ENCODE results near the gene UNC80.

Gene UNC80

DNA sequence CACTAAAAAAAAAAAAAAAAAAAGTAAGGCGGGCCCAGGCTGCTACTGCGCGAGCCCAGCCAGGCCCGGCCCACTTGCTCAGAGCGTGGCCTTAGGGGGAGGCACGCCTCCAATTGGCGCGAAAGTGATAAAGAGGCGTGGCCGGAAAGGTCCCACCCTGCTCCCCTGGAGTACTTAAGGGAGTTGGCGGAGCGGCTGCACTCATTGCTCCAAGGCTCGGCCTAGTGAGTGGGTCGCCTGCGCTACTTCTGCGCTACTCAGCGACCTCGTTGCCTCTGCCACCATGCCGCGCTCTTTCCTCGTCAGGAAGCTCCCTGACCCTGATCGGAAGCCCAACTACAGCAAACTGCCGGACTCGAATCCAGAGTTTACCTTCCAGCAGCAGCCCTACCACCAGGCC is 36.9 kb downstream of the UNC80 start:
- no peak for DNase-seq

DNA sequence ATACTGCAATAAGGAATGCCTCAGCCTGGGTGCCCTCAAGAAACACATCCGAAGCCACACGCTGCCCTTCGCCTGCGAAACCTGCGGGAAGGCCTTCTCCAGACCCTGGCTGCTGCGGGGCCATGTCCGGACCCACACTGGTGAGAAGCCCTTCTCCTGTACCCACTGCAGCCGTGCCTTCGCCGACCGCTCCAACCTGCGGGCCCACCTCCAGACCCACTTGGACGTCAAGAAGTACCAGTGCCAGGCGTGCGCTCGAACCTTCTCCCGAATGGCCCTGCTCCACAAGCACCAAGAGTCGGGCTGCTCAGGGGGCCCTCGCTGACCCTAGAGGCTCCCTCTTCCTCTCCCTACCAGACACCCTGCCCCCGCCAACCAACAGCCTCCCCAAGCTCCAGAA is 37.6 kb downstream of the UNC80 start:
- DNase-seq: no peak

- DNase-seq: no peak
Observed at GRCh38 chr2:209817844-209818271, 46.2 kb downstream of the UNC80 start.

GRCh38 chr2:209818939-209819338 is 47.3 kb downstream of the UNC80 start:
- DNase-seq: no peak

DNA sequence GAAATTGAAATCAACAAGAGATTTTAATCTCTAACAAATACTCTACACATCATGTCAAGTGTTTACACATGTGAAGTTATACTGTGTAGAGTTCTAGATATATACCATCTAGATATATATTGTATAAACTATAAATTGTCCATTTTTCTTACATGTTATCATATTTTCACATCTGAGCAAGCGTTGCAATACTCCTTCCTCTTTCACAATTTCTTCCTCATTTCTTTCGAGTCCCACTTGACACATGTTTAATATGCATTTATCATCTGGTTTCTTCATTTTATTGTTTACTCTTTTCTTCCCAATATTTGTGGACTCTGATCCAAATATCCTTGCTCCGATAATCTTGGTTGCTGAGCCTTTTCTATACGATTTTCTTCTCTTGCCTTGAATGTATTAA is 50.2 kb downstream of the UNC80 start:
- DNase-seq: no peak

GRCh38 chr2:209823484-209823883 is 51.9 kb downstream of the UNC80 start:
- no peak for DNase-seq

- DNase-seq: no peak
Observed at GRCh38 chr2:209824391-209824790, 52.8 kb downstream of the UNC80 start.

GRCh38 chr2:209830722-209831465 is 59.3 kb downstream of the UNC80 start:
- DNase-seq: no peak

DNA sequence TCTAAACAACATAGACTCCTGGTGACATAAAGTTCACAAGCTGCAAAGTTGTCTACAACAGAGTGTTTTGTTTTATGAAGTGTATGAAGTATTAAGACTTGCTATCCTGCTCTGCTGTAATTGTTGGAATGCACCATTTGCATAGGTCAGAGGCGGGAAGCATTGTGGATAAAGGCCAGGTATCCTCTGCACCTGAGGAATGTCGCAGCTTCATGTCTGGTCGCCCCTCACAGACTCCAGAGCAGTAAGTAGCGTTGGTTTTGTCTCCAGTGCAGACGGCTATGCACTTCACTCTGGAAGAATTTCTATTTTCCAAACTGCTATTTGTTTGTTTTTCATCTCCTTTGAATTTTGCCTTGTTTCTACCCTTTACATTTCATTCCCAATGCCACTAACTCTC is 63.1 kb downstream of the UNC80 start:
- no peak for DNase-seq

- no peak for DNase-seq
Observed at GRCh38 chr2:209840434-209840833, 68.8 kb downstream of the UNC80 start.

- DNase-seq: no peak
Observed at GRCh38 chr2:209845666-209846065, 74.0 kb downstream of the UNC80 start.

GRCh38 chr2:209864716-209865295 is 93.2 kb downstream of the UNC80 start:
- DNase-seq: no peak

DNA sequence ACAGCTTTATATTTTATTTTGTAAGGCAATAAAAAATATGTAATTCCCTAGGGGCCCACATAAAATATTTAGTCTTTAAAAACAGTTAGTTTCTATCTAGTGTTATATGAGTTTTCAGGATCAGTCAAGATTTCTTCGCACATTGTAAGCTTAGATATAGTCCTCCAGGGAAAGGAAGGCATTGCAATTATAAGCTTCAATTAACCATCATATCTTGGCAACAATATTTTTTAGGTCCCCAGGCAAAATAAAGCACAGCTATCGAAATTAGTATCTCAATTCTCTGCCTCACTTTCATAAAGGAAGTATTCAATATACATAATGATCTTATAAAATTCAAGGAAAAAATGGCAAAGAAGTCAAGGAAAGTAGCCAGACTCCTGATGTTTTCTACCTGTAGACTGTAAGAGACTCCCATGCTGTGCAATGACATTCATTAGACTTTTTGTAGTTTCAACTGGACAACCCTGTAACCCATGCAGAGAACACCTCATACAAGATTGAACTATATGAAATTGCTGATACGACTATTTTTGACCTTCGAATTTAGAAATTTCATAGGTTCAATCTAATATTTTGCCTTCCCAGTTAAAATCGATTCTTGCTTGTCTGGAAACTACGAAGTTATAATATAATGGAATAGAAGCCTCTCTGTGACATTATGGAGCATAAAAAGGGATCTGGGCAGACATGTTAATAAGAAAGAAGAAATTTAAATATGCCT is 96.8 kb downstream of the UNC80 start:
- no peak for DNase-seq

DNA sequence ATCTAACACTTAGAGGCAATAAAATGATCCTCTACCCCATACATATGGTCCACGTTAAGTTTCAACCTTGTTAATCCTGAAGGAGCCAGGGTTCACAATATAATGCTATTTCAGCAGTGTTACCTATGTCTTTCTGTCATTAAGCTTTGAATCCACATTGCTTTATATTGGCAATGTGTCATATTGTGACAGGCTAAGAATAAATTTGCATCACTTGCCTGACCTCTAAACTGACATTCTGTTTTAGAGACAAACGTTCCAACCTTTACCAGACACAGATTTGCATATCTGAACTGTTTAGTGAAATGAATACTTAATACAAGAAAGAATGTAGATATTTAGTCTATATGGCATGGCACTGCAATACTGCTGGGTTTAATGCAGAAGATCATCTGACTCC is 98.4 kb downstream of the UNC80 start:
- DNase-seq: no peak

GRCh38 chr2:209872675-209873074 is 101.0 kb downstream of the UNC80 start:
- DNase-seq: no peak

DNA sequence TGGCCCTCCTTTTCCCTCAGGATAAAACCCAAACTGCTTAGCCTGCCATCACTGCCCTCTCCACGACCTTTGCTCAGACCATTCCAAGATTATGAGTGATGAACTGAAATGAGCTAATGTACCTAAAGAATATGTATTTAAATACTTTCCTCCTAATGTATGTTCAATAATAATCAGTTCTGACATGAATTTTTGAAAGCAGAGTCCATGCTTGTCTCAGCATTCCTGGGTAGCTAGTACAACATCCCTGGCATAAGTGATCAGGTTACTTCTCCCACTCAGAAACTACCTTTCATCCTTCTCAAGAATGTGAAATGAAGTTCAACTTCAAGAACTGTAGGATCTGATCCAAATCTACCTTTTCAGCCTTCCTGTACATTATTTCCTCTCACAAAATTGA is 103.6 kb downstream of the UNC80 start:
- no peak for DNase-seq

DNA sequence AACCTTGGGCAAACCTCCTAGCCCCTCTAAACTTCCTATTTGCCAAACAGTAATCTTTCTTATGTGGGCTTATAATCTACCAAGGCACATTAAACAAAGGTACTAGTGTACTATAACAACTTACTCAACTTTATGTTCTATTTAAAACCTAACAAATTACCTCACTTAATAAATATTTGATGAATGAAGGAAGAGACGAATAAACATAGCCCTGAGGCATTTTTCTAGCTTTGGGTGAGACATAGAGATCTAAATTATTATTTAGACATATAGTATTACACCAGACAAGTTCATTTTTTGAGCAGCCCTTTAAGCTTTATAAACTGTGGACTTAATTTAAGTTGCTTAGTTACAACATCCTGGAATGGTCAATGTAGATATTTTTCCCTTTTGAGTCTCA is 104.6 kb downstream of the UNC80 start:
- DNase-seq: no peak

GRCh38 chr2:209878701-209879100 is 107.1 kb downstream of the UNC80 start:
- DNase-seq: no peak

DNA sequence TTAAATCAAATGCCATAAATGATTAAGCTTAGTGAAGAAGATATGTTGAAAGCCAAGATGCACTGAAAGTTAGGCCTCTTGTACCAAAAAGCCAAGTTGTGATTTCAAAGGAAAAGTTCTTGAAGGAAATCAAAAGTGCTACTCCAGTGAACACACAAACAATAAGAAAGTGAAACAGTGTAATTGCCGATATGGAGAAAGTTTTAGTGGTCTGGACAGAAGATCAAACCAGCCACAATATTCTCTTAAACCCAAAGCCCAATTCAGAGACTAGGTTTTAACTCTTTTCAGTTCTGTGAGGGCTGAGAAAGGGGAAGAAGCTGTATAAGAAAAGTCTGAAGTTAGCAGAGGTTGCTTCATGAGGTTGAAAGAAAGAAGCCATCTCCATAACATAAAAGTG is 129.0 kb downstream of the UNC80 start:
- no peak for DNase-seq

DNA sequence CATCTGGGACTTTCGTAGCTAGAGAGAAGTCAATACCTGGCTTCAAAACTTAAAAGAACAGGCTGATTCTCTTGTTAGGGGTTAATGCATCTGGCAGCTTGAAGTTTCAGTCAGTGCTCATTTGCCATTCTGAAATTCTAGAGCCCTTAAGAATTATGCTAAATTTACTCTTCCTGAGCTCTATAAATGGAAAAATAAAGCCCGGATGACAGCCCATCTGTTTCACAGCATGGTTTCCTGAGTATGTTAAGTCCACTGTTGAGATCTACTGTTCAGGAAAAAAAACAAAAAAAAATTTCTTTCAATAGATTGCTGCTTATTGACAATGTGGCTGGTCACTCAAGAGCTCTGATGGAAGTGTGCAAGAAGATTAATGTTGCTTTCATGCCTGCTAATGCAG is 129.5 kb downstream of the UNC80 start:
- peak in 1 of 2 experiments; percentile 24 for DNase-seq

GRCh38 chr2:209905691-209906090 is 134.1 kb downstream of the UNC80 start:
- no peak for DNase-seq

DNA sequence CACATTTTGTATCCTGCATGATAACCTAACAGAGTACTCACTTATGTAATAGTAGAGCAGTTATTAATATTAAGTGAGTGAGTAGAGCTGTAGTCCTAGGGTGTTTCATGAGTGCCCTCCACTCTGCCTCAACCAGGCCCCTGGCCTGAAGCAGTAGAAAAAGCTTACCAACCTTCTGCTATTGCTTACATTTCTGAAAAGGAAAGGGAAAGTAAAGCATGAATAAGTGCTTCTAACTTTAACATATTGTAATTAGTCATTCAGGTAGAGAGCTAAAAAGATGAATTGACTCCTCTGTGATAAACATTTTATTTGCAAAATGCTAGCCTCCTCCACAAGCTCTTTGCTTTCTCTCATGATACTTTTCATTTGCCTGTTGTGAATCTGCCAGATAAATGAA is 136.1 kb downstream of the UNC80 start:
- DNase-seq: no peak

DNA sequence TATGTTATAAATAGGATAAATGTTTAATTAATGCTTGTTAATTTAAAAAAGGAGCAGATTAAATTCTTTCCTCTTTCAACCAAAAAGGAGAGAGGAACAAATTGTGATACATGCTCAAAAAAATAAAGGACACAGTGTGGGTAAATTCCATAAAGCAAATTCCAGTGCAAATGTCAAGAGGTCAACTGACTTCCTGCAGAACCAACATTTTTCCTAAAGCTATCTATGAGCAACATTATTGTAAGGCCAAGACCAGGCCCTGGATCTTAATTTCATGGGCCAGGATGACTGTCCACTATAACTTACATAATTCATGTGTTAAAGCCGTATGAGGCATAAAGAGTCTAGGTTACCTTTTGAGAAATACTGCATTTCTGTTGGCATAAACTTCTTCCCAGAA is 136.9 kb downstream of the UNC80 start:
- no peak for DNase-seq

- no peak for DNase-seq
Observed at GRCh38 chr2:209911486-209911885, 139.9 kb downstream of the UNC80 start.

Data from cerebellar nuclear complex (tissue), 1 donor.